NCI-H748 treated with DMSO at 0.1 percent for 48 hours (cell line): ENCODE results near the gene ZNF609.

Source experiments
- DNase-seq: peaks from one replicate; lab custom pipeline; 2025; lab: John Stamatoyannopoulos, UW

Gene ZNF609

GRCh38 chr15:64503640-64504039, 43.3 kb downstream of the ZNF609 start:
- no peak for DNase-seq

- no peak for DNase-seq
Observed at GRCh38 chr15:64507293-64507802, 47.0 kb downstream of the ZNF609 start.

GRCh38 chr15:64507845-64508244, 47.5 kb downstream of the ZNF609 start:
- no peak for DNase-seq

- DNase-seq, result no peak
Observed at GRCh38 chr15:64513823-64514222, 53.4 kb downstream of the ZNF609 start.

GRCh38 chr15:64515196-64515595, 54.8 kb downstream of the ZNF609 start:
- no peak for DNase-seq

- DNase-seq, result no peak
Observed at GRCh38 chr15:64515825-64516224, 55.4 kb downstream of the ZNF609 start.

- DNase-seq, result no peak
Observed at GRCh38 chr15:64519897-64520296, 59.5 kb downstream of the ZNF609 start.

GRCh38 chr15:64521201-64521600, 60.8 kb downstream of the ZNF609 start:
- DNase-seq, result no peak

GRCh38 chr15:64521726-64522164, 61.4 kb downstream of the ZNF609 start:
- DNase-seq, result no peak

- no peak for DNase-seq
Observed at GRCh38 chr15:64522226-64522823, 61.9 kb downstream of the ZNF609 start.

GRCh38 chr15:64523240-64523639, 62.9 kb downstream of the ZNF609 start:
- no peak for DNase-seq

GRCh38 chr15:64524778-64525177, 64.4 kb downstream of the ZNF609 start:
- no peak for DNase-seq

- no peak for DNase-seq
Observed at GRCh38 chr15:64525828-64526530, 65.6 kb downstream of the ZNF609 start.

- no peak for DNase-seq
Observed at GRCh38 chr15:64527263-64527984, 67.0 kb downstream of the ZNF609 start.

GRCh38 chr15:64528871-64529270, 68.5 kb downstream of the ZNF609 start:
- no peak for DNase-seq

GRCh38 chr15:64530472-64530871, 70.1 kb downstream of the ZNF609 start:
- no peak for DNase-seq

GRCh38 chr15:64530918-64531317, 70.5 kb downstream of the ZNF609 start:
- no peak for DNase-seq

GRCh38 chr15:64532521-64533315, 72.3 kb downstream of the ZNF609 start:
- no peak for DNase-seq

- DNase-seq, result no peak
Observed at GRCh38 chr15:64535460-64536243, 75.3 kb downstream of the ZNF609 start.

GRCh38 chr15:64536244-64536836, 76.0 kb downstream of the ZNF609 start:
- DNase-seq, result no peak

GRCh38 chr15:64542091-64542490, 81.7 kb downstream of the ZNF609 start:
- DNase-seq, result no peak
